ENCODE data around the gene AMN. TPM values are rescaled to one million over a fixed set of nuclear protein-coding genes. Genes with fewer than 3 reads are reported as not detected.

AMN gene
- total RNA-seq, 2 experiments from 2014 or later = 2.6 to 2.8 TPM

- intact Hi-C loops (cut with DNase I, micrococcal nuclease) = no loop called here
- Histone ChIP-seq H3K27me3 (ENCODE audit: control insufficient read depth in 1 of 2, insufficient read depth in 2 of 2, low read length in 2 of 2) (no peaks in the 10 kb centered on the region), H3K27ac (ENCODE audit: low read depth in 1 of 2, low read length in 2 of 2) (no peak overlapping the region), H3K36me3 (ENCODE audit: insufficient read depth, low read length) (peaks cover 76% of the 10 kb centered on the region), H3K4me3 (ENCODE audit: low read length) (no peak overlapping the region), H3K9me3 (ENCODE audit: control insufficient read depth in 1 of 2, insufficient read depth in 1 of 2, low read length in 2 of 2) (no peaks in the 10 kb centered on the region), H3K4me1 (ENCODE audit: insufficient read depth, low read length) (peaks cover 9% of the 10 kb centered on the region)
- Mint-ChIP-seq H3K36me3 (ENCODE audit: low read depth) (peaks cover 71% of the 10 kb centered on the region), H3K4me3 (no peak overlapping the region), H3K27ac (peak overlapping the region; percentile 6), H3K4me1 (ENCODE audit: low read depth) (peaks cover 11% of the 10 kb centered on the region), H3K9me3 (no peaks in the 10 kb centered on the region), H3K27me3 (no peaks in the 10 kb centered on the region)
- ChIA-PET CTCF (no interaction called here), POLR2A (no interaction called here)
- TF ChIP-seq CTCF (IDR thresholded peaks at IDR 0.05) = no peak
- DNase-seq (no peak), ATAC-seq (ENCODE audit: poor library complexity) (no peak)
These were observed 24.2 kb upstream of the AMN start for GRCh38 chr14:102898298-102898697.

- no peak for TF ChIP-seq CTCF (IDR thresholded peaks at IDR 0.05)
- no peak for DNase-seq
- Histone ChIP-seq H3K4me3 (ENCODE audit: low read length) (no peak overlapping the region), H3K9me3 (ENCODE audit: control insufficient read depth in 1 of 2, insufficient read depth in 1 of 2, low read length in 2 of 2) (no peaks in the 10 kb centered on the region), H3K36me3 (ENCODE audit: insufficient read depth, low read length) (peaks cover 78% of the 10 kb centered on the region), H3K27me3 (ENCODE audit: control insufficient read depth in 1 of 2, insufficient read depth in 2 of 2, low read length in 2 of 2) (no peaks in the 10 kb centered on the region), H3K4me1 (ENCODE audit: insufficient read depth, low read length) (peaks cover 9% of the 10 kb centered on the region), H3K27ac (ENCODE audit: low read depth in 1 of 2, low read length in 2 of 2) (no peak overlapping the region)
- H3K9me3 Mint-ChIP-seq = no peaks in the 10 kb centered on the region
- no peaks in the 10 kb centered on the region for H3K27me3 Mint-ChIP-seq
- H3K27ac Mint-ChIP-seq = peak overlapping the region; percentile 82
- POLR2A ChIA-PET = no interaction called here
- intact Hi-C loops (cut with DNase I, micrococcal nuclease) = no loop called here
- CTCF ChIA-PET = no interaction called here
- H3K4me3 Mint-ChIP-seq = no peak overlapping the region
- H3K4me1 Mint-ChIP-seq (ENCODE audit: low read depth) = peaks cover 11% of the 10 kb centered on the region
- no peak for ATAC-seq (ENCODE audit: poor library complexity)
- peaks cover 72% of the 10 kb centered on the region for H3K36me3 Mint-ChIP-seq (ENCODE audit: low read depth)
These were observed 23.5 kb upstream of the AMN start for GRCh38 chr14:102898776-102899515.

- peaks cover 11% of the 10 kb centered on the region for H3K4me1 Mint-ChIP-seq (ENCODE audit: low read depth)
- DNase-seq (no peak), ATAC-seq (ENCODE audit: poor library complexity) (no peak)
- no peak overlapping the region for H3K4me3 Mint-ChIP-seq
- ChIA-PET POLR2A (no interaction called here), CTCF (no interaction called here)
- peaks cover 75% of the 10 kb centered on the region for H3K36me3 ChIP-seq (ENCODE audit: insufficient read depth, low read length)
- H3K27ac Mint-ChIP-seq = peak overlapping the region; percentile 82
- no peaks in the 10 kb centered on the region for H3K9me3 ChIP-seq (ENCODE audit: control insufficient read depth in 1 of 2, insufficient read depth in 1 of 2, low read length in 2 of 2)
- peaks cover 68% of the 10 kb centered on the region for H3K36me3 Mint-ChIP-seq (ENCODE audit: low read depth)
- no peak overlapping the region for H3K4me3 ChIP-seq (ENCODE audit: low read length)
- no peaks in the 10 kb centered on the region for H3K9me3 Mint-ChIP-seq
- H3K27ac ChIP-seq (ENCODE audit: low read depth in 1 of 2, low read length in 2 of 2) = no peak overlapping the region
- peaks cover 9% of the 10 kb centered on the region for H3K4me1 ChIP-seq (ENCODE audit: insufficient read depth, low read length)
- intact Hi-C loops (cut with DNase I, micrococcal nuclease) = no loop called here
- H3K27me3 ChIP-seq (ENCODE audit: control insufficient read depth in 1 of 2, insufficient read depth in 2 of 2, low read length in 2 of 2) = no peaks in the 10 kb centered on the region
- no peak for TF ChIP-seq CTCF (IDR thresholded peaks at IDR 0.05)
- no peaks in the 10 kb centered on the region for H3K27me3 Mint-ChIP-seq
These were observed 23.0 kb upstream of the AMN start for GRCh38 chr14:102899516-102899900.

Data from CD4-positive, alpha-beta T cell (primary cell).